GM23248 (cell line): ENCODE results near the gene TBC1D14.

Experiments used
- EZH2 ChIP-seq: fragments of 200-600 bp; sonication (generic); IDR thresholded peaks from 2 replicates; pipeline ENCODE4 v1.6.1; 2018; ENCODE audit warnings: antibody characterized with exemption, mild to moderate bottlenecking; ENCODE audit not compliant: insufficient read depth, poor library complexity, severe bottlenecking
- EZH2phosphoT487 ChIP-seq: fragments of 200-600 bp; sonication (generic); IDR thresholded peaks from 2 replicates; pipeline ENCODE4 v1.6.1; 2018; ENCODE audit warnings: antibody characterized with exemption, moderate library complexity, mild to moderate bottlenecking, low read depth; ENCODE audit not compliant: insufficient read depth

DNA sequence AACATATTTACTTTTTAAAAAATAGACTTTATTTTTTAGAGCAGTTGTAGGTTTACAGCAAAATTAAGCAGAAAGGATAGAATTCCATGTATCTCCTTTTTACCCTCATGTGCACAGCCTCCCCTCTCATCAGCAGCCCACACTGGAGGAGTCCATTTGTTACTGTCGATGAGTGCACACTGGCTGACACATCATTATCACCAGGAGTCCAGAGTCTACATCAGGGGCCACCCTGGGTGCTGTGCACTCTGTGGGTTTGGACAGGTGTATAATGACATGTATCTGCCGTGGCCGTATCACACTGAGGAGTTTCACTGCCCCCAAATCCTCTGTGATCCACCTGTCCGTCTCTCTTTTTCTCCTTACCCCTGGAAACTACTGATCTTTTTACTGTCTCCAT, 26.3 kb downstream of the TBC1D14 start:
- TF ChIP-seq EZH2 (no peak), EZH2phosphoT487 (no peak)
